HG03457 (cell line): ENCODE measurements around the gene SAMD1.
"Not testable (repeated sequence)": the region's sequence is repeated elsewhere in the genome, so short reads cannot be mapped to it uniquely, and the experiment has no call there.

Source experiments
- ATAC-seq: cut with Tn5 transposase; IDR thresholded peaks from one replicate; pipeline ENCODE4 v1.9.1; 2021; ENCODE audit warnings: moderate number of reproducible peaks; ENCODE audit not compliant: unreplicated experiment

SAMD1 gene

GRCh38 chr19:14061751-14062557 lies 28.6 kb downstream of the SAMD1 start, which contains the start of gene PALM3:
Gene PALM3, minus strand, starts transcription at chr19:14062076. Its CDS starts 96 bp downstream, at chr19:14061980.
- no peak for ATAC-seq

- ATAC-seq, result no peak
Measured at GRCh38 chr19:14061081-14061749, 29.3 kb downstream of the SAMD1 start.

GRCh38 chr19:14059652-14060155 lies 30.8 kb downstream of the SAMD1 start:
- no peak for ATAC-seq

GRCh38 chr19:14059093-14059480 lies 31.5 kb downstream of the SAMD1 start:
- no peak for ATAC-seq

GRCh38 chr19:14058182-14059092 lies 32.1 kb downstream of the SAMD1 start:
- ATAC-seq, result no peak

- ATAC-seq, result no peak
Measured at GRCh38 chr19:14056741-14057356, 33.7 kb downstream of the SAMD1 start.

- ATAC-seq, result no peak
Measured at GRCh38 chr19:14056069-14056666, 34.4 kb downstream of the SAMD1 start.

GRCh38 chr19:14055396-14055795 lies 35.2 kb downstream of the SAMD1 start:
- ATAC-seq, result no peak

GRCh38 chr19:14054721-14055120 lies 35.8 kb downstream of the SAMD1 start:
- ATAC-seq, result no peak

GRCh38 chr19:14054099-14054498 lies 36.5 kb downstream of the SAMD1 start:
- ATAC-seq, result no peak

GRCh38 chr19:14053500-14053899 lies 37.1 kb downstream of the SAMD1 start:
- ATAC-seq, result no peak

GRCh38 chr19:14053032-14053431 lies 37.5 kb downstream of the SAMD1 start:
- ATAC-seq, result no peak

GRCh38 chr19:14052470-14052869 lies 38.1 kb downstream of the SAMD1 start:
- ATAC-seq, result no peak

- no peak for ATAC-seq
Measured at GRCh38 chr19:14051980-14052379, 38.6 kb downstream of the SAMD1 start.

GRCh38 chr19:14050961-14051360 lies 39.6 kb downstream of the SAMD1 start:
- ATAC-seq, result not testable (repeated sequence)

GRCh38 chr19:14050512-14050911 lies 40.0 kb downstream of the SAMD1 start:
- ATAC-seq, result no peak

- ATAC-seq, result no peak
Measured at GRCh38 chr19:14048443-14049153, 42.0 kb downstream of the SAMD1 start.

- ATAC-seq, result not testable (repeated sequence)
Measured at GRCh38 chr19:14047866-14048265, 42.7 kb downstream of the SAMD1 start.
